Superior temporal gyrus (tissue), 1 donor: ENCODE results near the gene TRMT1.
"Not testable (repeated sequence)": the region's sequence is repeated elsewhere in the genome, so short reads cannot be mapped to it uniquely, and the experiment has no call there.

Source experiments
- DNase-seq: peaks from one replicate; pipeline ENCODE4 v3.0.0-alpha.2; 2016; ENCODE audit errors: extremely low spot score

Gene TRMT1

DNA sequence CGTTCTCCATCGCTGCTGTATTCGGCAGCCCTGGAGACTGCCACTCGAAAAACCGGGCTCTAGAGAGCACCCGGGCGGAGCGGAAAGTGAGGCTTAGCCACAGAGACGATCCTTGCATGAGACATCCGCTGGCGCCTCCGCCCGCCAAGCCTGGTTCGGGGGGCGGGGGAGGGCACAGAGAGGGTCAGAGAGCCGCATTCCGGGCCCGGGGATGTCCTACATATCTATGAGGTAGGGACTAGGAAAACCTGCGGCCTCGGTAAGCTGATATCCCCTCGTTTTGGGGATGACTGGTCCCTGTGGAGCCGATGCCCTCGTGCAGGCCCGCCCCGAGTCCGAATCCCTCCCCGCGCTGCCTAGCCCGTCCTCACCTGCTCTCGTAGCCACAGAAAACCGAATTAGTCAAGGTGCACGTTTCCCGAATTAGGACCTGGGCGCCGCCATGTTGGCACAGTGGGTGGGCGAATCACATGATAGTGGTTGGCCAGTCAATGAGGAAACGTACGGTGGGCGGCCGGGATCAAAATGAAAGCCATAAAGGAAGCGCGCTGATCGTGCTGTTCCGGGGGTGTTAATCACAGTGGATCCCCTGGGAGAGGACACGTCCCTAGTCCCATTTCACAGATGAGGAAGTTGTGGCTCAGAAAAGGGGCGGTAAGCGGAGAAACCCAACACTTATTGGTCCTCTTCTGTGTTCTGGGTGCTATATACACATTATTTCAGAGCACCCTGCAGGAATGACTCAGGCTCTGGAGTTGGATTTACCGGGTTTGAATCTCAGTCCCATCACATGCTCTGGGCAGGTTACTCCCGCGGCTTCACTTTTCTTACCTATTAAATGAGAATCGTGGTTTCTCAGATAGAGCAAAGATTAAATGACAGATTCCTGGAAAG, at the start of gene TRMT1:
Gene TRMT1, minus strand, starts transcription at position 459 of the 894 bp plus-strand sequence. Its CDS starts 341 bp downstream, at position 118.
- peak; percentile 97 for DNase-seq

DNA sequence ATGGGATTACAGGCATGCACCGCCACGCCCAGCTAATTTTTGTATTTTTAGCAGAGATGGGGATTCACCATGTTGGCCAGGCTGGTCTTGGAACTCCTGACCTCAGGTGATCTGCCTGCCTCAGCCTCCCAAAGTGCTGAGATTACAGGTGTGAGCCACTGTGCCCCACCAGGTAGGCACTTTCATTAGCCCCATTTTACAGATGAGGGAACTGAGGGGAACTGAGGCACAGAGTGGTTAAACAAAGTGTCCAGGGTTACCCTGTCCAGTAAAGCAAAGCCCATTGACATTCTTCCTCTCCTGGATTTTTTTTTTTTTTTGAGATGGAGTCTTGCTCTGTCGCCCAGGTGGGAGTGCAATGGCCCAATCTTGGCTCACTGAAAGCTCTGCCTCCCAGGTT, 49.6 kb upstream of the TRMT1 start:
- DNase-seq = not testable (repeated sequence)

DNA sequence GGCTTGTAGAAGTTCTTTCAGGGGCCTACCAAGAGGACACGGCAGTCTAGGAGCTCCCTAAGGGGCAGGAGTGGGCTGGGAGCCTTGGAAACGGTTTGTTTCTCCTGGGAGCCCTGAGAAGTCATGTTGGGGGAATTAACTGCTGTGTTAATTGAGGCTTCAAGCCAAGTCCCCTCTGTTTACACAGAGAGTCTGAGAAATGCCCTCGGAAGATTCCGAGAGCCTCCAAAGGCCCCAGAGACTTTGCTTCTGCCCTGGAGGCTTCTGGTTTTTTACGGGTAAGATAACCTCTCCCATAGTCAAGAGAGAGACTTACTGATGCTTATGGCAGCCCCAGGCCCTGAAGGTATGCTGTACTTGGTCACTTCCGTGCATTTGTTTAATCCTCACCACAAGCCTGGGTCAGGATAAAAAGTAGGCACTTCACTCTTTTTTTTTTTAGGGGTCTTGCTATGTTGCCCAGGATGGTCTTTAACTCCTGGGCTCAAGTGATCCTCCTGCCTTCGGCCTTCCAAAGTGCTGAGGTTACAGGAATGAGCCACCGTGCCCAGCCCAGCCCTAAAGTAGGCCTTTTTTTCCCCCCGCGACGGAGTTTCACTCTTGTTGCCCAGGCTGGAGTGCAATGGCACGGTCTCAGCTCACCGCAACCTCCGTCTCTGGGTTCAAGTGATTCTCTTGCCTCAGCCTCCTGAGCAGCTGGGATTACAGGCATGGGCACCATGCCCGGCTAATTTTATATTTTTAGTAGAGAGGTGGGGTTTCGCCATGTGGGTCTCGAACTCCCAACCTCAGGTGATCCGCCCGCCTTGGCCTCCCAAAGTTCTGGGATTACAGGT, 48.8 kb upstream of the TRMT1 start:
- DNase-seq = no peak

DNA sequence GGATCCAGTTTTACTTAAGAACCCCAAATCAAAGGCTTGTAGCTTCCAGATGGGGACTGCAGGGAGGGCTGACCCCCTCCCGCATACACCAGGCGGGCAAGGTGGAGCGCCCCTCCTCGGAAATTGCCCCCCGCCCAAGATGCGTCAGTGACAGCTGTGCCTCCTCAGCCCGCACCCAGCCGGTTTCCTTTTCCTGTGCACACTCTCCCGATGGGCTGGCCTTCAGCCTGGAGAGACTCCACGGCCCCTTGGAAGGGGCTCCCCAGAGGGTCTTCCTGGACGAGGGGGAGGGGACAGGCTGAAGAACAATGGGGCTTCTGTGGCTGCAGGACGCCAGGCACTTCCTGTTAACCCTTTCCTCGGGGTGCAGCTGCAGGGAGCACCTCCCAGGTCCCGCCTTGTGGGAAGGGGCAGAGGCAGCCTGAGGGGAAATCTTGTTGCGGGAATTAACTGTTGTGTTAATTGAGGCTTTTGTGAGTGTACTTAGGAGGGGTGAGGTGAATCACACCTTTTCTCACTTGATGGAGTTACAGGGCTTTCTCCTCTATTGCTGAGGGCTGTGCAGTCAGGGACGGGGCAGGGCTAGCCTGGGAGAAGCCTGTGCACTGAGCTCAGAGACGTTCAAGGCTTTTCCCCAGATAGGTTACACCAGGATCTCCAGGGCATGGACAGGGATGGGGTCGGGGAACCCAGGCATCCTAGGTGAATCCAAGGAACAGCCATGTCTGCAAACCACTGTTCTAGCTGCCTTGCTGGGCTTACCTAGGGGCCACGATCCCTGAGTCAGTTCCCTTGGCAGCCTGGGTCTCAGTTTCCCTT, 48.0 kb upstream of the TRMT1 start:
- DNase-seq = no peak

DNA sequence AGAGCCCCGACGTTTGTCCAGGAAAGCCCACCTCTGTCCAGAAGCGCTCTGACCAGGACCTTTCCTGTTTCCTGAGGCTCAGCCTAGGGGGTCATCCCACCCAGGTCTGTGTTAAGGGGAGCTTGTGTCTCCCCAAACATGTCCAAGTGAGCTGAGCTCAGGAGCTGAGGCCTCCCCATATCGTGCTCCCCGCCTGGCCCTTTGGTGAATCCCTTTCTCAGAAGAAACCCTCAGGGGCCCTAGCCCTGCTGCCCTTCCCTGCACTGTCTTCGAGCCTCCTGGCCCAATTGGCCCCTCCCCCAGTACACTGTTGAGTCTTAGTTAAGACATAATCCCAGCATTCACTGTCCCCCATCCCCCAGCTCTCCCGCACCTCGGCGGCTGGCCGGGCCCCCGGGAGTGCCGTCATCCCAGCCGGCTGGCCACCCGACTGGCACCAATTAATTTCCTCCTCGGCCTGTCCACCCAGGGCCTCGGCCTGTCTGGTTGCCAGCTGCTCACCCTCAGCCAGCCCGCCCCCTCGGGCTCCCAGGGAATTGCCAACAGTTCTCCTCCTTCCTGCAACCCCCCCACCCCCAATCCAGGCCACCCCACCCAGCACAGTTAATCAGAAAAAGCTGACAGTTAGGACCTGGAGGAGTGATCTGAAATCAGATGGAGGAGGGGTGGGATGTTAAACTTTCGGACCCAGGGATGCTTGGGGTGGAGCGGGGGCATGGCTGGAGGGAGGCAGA, 47.2 kb upstream of the TRMT1 start:
- DNase-seq = no peak

DNA sequence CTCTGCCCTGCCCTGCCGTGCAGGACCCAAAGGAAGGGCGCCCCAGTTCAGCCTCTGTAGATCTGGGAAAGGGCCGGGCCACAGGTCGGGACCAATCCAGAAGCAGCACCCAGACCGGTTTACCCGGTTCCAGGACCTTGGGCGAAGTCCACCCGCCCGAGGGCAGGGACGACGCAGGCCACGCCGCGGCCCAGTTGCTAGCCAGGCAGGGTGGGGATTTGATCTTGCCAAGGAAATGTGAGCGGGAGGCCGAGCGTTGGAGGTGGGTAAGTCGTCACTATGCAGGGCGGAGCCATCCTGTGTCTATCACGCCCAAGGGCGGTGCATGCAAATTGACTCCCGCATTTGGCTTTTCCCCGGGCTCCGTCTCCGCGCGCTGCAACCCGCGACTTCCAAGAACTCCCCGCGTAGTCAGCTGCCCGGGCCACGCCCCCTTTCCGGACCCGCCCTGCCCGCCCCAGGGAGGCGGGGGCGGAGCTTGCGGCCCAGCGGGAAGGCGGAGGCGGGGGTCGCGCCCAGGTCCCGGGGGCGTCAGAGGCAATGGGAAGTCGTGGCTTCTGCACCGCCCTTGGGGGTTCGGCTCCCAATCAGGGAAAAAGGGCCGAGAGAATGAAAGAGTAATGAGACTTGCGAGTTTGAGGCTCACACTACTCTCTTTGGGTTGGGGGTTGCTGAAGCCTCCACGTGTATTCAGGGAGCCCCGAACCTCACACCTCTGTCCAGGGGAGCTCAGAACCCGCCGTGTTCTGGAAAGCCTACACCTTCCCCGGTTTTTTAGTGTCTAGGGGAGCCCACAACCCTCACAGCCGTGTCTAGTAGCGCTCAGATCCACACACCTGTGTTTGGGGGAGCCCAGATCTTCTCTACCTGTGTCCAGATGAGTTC, 46.4 kb upstream of the TRMT1 start:
- peak; percentile 87 for DNase-seq

DNA sequence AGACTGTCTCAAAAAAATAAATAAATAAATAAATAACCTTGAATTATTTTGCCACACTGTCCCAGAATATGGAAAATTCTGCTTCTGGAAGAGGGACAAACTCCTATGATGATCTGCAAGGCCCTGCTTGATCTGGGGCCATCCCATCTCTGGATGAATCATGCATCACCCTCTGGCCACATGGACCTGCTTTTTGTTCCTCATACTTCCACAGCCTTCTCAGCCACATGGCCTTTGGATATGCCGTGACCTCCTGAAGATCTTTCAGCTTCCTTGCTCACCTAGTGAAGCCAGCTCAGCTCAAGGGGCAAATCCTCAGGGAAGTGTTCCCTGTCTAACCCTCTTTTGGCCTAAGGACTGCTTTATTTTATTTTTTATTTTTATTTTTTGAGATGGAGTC, 44.0 kb upstream of the TRMT1 start:
- DNase-seq = no peak

DNA sequence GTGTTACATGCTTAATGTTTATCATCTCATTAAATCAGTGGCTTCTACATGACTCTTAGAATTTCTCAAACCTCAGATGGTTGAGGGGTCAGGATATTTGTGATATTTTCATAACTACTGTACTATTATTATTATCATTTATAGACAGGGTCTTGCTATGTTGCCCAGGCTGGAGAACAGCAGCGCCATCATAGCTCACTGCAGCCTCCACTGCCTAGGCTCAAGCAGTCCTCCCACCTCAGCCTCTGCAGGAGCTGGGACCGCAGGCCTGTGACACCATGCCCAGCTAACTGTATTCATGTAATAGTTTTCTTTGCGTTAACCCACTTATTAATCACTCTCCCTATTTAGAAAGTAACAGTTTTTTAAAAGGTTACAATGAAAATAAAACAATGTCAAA, 43.2 kb upstream of the TRMT1 start:
- no peak for DNase-seq

DNA sequence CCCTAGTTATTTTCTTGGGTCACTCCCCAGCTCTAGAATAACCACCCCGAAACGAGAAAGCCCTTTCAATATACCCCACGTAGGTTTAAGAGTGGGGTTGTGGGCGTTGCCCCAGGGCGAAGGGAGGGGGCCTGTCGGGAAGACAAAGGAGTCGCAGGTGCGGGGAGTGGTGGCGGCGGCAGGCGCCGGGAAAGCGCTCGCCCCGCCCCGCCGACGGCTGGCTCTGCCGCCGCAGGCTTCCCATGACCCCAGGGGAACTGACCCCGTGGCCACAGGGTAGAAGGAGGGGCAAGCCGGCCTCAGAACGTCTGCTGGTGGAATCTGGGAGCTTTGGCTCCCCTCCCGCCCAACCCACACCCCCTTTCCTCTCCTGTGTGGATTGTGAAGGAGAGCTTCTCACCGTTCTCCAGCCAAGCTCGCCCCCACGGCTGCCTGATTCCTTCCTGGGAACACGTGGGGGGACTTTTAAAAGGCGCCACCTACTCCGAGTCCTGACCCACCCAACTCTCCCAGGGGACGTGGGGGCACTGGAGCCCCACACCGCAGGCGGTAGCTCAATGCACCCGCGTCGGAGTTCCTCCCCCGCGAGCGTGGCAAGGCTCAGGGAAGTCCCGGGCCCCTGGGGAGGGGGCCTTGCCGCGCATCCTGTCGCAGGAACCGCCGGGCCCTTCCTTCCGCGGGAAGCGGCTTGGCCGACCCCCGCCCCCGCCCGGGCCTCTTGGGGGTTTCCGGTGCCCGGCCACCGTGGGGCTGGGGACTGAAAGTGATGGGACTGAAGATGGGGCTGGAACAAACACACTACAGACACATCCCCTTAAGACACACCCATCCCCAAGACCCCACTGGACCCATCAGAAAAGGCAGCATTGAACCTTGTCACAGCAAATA, 39.2 kb upstream of the TRMT1 start:
- no peak for DNase-seq

DNA sequence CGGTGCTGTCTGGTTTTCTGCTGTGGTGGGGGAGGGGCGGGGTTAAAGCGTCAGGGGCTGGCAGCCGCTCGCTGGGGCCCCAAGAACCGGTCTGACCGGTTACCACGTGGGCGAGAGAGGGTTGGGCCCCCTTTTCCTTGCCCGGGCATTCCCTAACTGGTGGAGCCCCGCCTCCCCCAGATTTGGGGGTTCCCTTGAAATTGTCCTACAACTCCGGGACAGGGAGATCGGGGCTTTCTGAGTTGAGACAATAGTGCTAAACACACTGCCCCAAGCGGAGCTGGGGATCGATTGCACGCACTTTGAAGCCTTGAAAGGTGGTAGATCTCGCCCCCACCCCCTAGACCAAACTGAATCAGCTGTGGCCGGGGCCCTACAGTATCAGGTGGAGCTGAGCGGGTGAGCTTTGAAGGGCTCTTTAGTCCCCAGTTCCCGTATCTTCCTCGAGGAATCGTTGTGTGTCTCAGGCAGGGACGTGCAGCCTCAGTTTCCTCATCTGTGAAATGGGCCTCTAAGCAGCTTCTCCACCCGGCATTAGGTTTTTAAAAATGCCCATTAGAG, 38.5 kb upstream of the TRMT1 start:
- DNase-seq = no peak

DNA sequence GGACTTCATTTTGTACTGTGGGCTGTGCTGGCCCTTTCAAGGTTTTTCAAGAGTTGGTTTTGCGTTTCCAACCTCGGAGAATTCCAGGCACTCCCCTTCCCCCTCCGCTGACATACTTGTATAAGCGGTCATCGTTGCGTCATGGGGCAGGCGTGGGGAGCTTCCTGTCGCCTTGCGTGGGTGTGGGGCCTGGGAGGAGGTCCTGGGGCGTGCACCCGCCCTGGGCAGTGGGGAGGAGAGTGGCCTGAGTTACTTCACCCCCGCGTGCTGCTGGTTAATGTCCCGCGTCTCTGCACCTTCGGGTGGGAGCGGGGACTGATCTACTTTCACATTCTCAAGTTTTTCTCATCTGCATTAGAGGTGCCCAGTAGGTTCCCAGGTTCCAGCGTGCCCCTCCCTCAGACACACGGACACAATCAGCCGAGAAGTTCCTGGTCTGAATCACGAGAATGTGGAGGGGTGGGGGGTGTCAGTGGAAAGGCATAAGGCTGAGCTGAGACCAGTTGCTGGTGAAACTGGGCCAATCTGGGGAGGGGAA, 37.8 kb upstream of the TRMT1 start:
- DNase-seq = no peak

DNA sequence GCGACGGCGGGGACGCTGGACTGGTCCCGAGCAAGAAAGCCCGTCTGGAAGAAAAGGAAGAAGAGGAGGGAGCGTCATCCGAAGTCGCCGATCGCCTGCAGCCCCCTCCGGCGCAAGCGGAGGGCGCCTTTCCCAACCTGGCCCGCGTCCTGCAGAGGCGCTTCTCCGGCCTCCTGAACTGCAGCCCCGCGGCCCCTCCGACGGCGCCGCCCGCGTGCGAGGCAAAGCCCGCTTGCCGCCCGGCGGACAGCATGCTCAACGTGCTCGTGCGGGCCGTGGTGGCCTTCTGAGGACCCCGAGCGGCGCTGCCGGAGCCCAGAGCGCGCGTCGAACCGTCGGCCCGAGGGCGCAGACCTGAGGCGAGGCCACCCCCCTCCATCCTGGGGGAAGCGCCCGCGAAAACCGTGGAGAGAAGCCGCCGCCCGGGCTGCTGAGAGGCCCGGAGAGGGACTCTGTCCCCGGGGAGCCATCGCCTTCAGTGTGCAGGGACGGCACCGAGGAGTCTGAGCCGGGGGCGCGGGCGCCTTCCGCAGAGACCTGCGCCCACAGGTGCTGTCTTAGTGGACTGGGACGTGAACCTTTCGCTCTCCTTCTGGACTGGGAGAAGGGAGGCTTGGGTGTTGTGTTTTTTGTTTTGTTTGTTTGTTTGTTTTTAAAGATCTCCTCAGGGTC, 37.2 kb upstream of the TRMT1 start:
- DNase-seq = no peak

DNA sequence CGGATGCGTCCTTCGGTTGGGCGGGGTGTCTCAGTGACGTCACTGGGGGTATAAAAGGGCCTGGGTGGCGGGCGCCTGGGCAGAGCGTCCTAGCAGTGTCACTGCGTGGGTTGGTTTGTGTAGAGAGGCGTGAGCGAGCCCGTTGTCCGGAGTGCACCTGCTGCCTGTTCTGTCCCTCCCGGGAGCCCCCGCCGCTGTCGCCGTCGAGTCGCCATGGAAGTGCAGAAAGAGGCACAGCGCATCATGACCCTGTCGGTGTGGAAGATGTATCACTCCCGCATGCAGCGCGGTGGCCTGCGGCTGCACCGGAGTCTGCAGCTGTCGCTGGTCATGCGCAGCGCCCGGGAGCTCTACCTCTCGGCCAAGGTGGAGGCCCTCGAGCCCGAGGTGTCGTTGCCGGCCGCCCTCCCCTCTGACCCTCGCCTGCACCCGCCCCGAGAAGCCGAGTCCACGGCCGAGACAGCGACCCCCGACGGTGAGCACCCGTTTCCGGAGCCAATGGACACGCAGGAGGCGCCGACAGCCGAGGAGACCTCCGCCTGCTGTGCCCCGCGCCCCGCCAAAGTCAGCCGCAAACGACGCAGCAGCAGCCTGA, 36.5 kb upstream of the TRMT1 start:
- peak; percentile 98 for DNase-seq

DNA sequence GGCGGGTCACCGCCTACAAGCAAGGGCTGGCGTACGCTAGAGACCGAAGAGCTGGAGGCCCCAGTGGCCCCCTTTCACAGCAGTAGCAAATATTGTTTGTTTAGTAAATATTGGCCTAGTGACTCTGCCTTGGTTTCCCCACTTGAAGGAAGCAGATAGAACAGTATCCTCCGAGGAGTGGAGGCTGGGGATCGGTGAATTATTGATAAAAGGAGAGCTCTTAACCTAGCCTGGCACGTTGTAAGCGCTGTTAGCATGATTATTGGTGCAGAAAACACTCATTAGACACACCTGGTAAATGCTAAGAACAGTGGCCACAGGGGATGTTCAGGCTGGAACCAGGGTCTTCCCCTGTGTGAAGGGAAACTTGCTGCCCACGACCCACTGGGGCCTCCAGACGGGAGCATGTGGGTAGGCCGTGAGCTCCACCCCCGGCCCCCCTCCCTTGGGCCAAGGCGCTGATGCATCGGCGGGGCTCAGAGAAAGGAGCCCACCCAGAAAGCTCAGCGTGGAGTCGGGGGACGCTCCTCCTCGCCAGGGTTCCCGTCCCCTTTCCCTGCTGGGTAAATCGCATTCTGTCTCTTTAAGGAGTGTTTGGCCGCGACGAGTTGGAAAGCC, 35.9 kb upstream of the TRMT1 start:
- peak; percentile 66 for DNase-seq

DNA sequence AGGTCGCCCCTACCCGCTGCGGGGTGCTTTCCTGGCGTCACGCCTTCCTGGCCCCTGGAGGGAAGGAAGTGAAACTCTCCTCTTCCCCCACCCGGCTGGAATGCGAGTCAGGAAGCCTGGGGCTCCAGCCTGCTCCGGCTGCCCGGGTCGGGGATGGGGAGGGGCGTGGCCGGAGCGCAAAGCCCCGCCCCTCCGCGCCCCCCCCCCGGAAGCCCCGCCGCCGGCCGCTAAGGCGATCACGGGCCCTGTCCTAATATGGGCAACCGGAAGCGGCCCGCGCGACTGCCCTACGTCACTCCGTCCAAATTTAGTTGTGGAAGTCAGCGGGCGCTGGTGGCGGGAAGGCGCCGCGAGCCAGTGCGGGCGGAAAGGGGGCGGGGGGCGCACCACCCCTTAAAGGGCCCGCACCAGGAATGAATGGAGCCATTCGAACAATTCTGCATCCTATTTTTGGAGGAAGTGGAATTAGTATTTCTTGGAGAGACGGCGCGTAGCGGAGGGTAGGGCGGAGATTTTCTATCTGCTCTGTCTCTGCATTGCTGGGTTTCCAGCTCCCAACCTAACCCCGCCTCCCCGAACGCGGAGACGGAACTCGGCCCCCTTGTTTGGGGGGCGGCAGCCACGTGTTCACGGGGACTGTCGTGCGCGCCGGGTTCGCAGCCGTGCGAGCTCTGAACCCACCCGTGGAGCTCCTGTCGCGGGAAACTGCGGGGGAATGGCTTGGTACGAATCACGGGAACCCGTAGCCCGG, 35.2 kb upstream of the TRMT1 start:
- DNase-seq = peak; percentile 98

DNA sequence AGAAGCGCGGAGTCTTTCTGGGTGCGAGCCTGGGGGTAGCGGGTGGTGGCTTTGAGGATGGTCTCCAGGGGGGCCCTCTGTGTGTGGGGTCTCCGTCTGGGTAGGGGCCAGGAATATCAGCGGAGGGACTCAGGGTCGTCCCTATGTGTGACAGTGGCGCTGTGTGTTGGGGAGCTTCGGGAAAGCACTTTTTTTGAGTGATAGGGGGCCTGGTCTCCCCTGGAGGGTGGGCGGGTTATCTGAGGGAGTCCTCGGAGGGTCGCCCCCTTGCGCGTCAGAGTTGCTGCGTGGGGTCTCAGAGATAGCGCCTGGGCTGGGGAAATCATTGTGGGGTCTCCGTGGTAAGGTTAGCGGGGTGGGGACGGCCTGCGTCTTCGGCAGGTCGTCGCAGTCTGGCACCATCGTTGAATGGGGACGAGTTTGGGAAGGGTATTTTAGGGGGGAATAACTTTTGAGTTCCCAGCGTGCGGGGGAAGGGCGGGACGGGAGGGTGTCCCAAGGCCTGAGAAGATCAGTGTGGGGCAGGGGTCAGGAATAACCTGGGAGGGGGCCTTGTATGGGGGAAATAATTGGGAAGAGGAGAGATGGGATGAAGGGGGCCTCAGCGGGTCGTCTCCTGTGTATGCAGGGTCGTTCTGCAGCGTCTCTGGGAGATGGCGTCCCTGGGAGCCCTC, 34.5 kb upstream of the TRMT1 start:
- DNase-seq = no peak
